K562 (cell line): ENCODE results near the gene LCA5L. TPM values are rescaled to one million over a fixed set of nuclear protein-coding genes. Genes with fewer than 3 reads are reported as not detected.

Source experiments
- ARID1B ChIP-seq: fragments of 450-650 bp; IDR thresholded peaks from 2 replicates; pipeline ENCODE4 v1.6.1; 2016; ENCODE audit warnings: antibody characterized with exemption, mild to moderate bottlenecking, inconsistent platforms
- CBX1 ChIP-seq: sonication (generic); IDR thresholded peaks from 2 replicates; pipeline ENCODE4 v1.6.1; 2016; ENCODE audit warnings: antibody characterized with exemption, low read depth, mild to moderate bottlenecking
- CREBBP ChIP-seq: IDR thresholded peaks from one replicate; pipeline ENCODE4 v1.6.1; 2012; ENCODE audit warnings: low read depth, mild to moderate bottlenecking, control low read depth, inconsistent platforms, low read length
- DACH1 ChIP-seq: fragments of 450-650 bp; IDR thresholded peaks from 2 replicates; pipeline ENCODE4 v1.6.1; 2018; ENCODE audit not compliant: partially characterized antibody
- EHMT2 ChIP-seq: fragments of 450-650 bp; IDR thresholded peaks from 2 replicates; pipeline ENCODE4 v1.6.1; 2018; ENCODE audit warnings: antibody characterized with exemption
- ETV5 ChIP-seq: sonication (generic); formaldehyde crosslinking; IDR thresholded peaks from 2 replicates; pipeline ENCODE4 v1.4.0; 2020; ENCODE audit warnings: low read depth, mild to moderate bottlenecking, missing genetic modification reagents
- ID3 ChIP-seq, 2 experiments: fragments of 250-450 bp in 1 of 2; fragments of 450-650 bp in 1 of 2; sonication (Bioruptor Pico) in 1 of 2; IDR thresholded peaks; 2 replicates each; pipeline versions ENCODE4 v1.6.1 to v1.8.0; 2016 to 2021; ENCODE audit warnings: mild to moderate bottlenecking in 2 of 2, moderate library complexity in 2 of 2, missing compliant biosample characterization in 1 of 2, missing genetic modification characterization in 1 of 2
- MIER1 ChIP-seq: fragments of 450-650 bp; IDR thresholded peaks from 2 replicates; pipeline ENCODE4 v1.6.1; 2016; ENCODE audit warnings: antibody characterized with exemption, mild to moderate bottlenecking, low read depth
- MITF ChIP-seq: IDR thresholded peaks from 2 replicates; pipeline ENCODE4 v1.6.1; 2014; ENCODE audit warnings: antibody characterized with exemption
- NR1H2 ChIP-seq: sonication (generic); formaldehyde crosslinking; IDR thresholded peaks from 2 replicates; pipeline ENCODE4 v1.4.0; 2020; ENCODE audit warnings: mild to moderate bottlenecking, missing genetic modification reagents
- NR2F6 ChIP-seq: fragments of 450-650 bp; formaldehyde crosslinking; IDR thresholded peaks from 2 replicates; pipeline ENCODE4 v1.4.0; 2020; ENCODE audit warnings: mild to moderate bottlenecking
- RHOXF2B ChIP-seq: fragments of 250-450 bp; sonication (Bioruptor Pico); conservative IDR thresholded peaks from 2 replicates; pipeline ENCODE4 v1.5.1; 2021
- SIN3B ChIP-seq: fragments of 450-650 bp; IDR thresholded peaks from 2 replicates; pipeline ENCODE4 v1.6.1; 2017; ENCODE audit warnings: low read depth, mild to moderate bottlenecking, moderate library complexity
- SRF ChIP-seq, 2 experiments: fragments of 250-450, 450-650 bp in 1 of 2; sonication (Bioruptor Pico) in 1 of 2; sonication (generic) in 1 of 2; formaldehyde crosslinking; IDR thresholded peaks; 2 replicates each; pipeline versions ENCODE4 v1.5.0 to v1.5.1; 2020 to 2022; ENCODE audit warnings: mild to moderate bottlenecking in 1 of 2, missing genetic modification reagents in 1 of 2
- ZHX1 ChIP-seq: fragments of 150-350 bp; conservative IDR thresholded peaks from 2 replicates; pipeline ENCODE4 v1.6.1; 2014; ENCODE audit warnings: low read length
- ZKSCAN1 ChIP-seq: fragments of 150-350 bp; IDR thresholded peaks from 2 replicates; pipeline ENCODE4 v1.6.1; 2016; ENCODE audit warnings: low read depth, low read length
- ZNF239 ChIP-seq: fragments of 250-450 bp; sonication (Bioruptor Pico); IDR thresholded peaks from 2 replicates; pipeline ENCODE4 v1.4.0; 2020; ENCODE audit warnings: mild to moderate bottlenecking
- ZNF253 ChIP-seq: fragments of 250-450 bp; sonication (Bioruptor Pico); conservative IDR thresholded peaks from 2 replicates; pipeline ENCODE4 v1.6.1; 2021; ENCODE audit warnings: mild to moderate bottlenecking
- ZNF431 ChIP-seq: sonication (generic); formaldehyde crosslinking; IDR thresholded peaks from 2 replicates; pipeline ENCODE4 v1.8.0; 2022; ENCODE audit warnings: mild to moderate bottlenecking, missing genetic modification reagents
- ZNF57 ChIP-seq: fragments of 450-650 bp; formaldehyde crosslinking; IDR thresholded peaks from 2 replicates; pipeline ENCODE4 v1.4.0; 2020; ENCODE audit warnings: mild to moderate bottlenecking, moderate library complexity
- polyA plus RNA-seq, 8 experiments: library from polyadenylated mRNA; depleted of rRNA in 4 of 8; stranded (reverse) in 5 of 8; unstranded in 3 of 8; fragments of >200 nt; fragmentation: Nextera tagmentation in 2 of 8; fragmentation: Illumina TruSeq in 1 of 8; extraction: Ambion mirVana in 2 of 8; extraction: Trizol in 1 of 8; gene quantifications; 2 replicates each; pipeline versions ENCODE4 v1.2.1 to v1.2.3, GENCODE V29; 2011 to 2014; ENCODE audit warnings: inconsistent platforms in 1 of 8, missing spikeins in 1 of 8
- total RNA-seq, 7 experiments: library from RNA; depleted of rRNA in 6 of 7; stranded (reverse); fragments of >200 nt in 6 of 7; fragmentation: Illumina TruSeq in 2 of 7; extraction: Trizol in 2 of 7; gene quantifications; 2 replicates each; pipeline versions ENCODE4 v1.2.1 to v1.2.3, GENCODE V29; 2011 to 2021; ENCODE audit warnings: low replicate concordance in 1 of 7
- TF ChIP-seq, protein P1 (sequence below): sonication (generic); formaldehyde crosslinking; IDR thresholded peaks from 2 replicates; pipeline ENCODE4 v1.8.1; 2022; ENCODE audit warnings: missing genetic modification reagents
- TF ChIP-seq, protein P2 (sequence below): fragments of 250-450 bp; sonication (Bioruptor Pico); IDR thresholded peaks from 2 replicates; pipeline ENCODE4 v1.8.0; 2021; ENCODE audit warnings: borderline replicate concordance, mild to moderate bottlenecking, moderate library complexity; ENCODE audit not compliant: poor library complexity, severe bottlenecking

LCA5L gene
- total and polyA plus RNA-seq, 9 of the 15 experiments (the other 6 are each of a cell fraction or from before 2014, with no cell fraction given) = 1.8 to 4.9 (median 3.8) TPM

DNA sequence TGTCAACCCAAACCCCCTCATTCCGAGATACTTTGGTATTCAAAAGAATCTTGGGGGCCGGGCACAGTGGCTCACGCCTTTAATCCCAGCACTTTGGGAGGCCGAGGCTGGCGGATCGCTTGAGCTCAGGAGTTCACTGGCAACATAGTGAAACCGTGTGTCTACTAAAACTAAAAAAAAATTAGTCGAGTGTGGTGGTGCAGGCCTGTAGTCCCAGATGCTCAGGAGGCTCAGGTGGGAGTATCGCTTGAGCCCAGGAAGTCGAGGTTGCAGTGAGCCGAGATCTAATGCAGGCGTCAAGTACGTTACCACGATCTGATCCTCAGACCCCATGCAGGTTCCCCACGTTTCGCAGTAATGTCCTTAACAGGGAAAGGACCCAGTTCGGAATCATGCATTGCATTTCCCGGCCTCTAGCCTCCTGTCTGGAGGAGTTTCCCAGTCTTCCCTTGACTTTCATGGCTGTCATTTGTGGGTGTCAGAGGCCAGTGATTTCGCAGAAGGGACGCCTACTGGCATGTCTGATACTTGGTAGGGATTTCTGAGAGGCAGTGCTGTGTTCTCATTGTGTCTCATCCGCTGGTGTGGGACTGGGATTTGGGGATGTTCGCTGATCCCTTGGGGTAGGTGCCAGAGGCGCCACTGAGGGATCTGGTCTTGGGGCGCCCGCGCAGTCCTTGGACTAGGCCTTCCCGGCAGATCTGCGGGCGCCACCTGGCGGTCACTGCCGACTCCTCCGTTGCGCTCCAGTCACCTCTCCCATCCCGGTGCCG, 57.4 kb downstream of the LCA5L start (continued):
- TF ChIP-seq, protein P1, sequence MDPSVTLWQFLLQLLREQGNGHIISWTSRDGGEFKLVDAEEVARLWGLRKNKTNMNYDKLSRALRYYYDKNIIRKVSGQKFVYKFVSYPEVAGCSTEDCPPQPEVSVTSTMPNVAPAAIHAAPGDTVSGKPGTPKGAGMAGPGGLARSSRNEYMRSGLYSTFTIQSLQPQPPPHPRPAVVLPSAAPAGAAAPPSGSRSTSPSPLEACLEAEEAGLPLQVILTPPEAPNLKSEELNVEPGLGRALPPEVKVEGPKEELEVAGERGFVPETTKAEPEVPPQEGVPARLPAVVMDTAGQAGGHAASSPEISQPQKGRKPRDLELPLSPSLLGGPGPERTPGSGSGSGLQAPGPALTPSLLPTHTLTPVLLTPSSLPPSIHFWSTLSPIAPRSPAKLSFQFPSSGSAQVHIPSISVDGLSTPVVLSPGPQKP = no peak
- TF ChIP-seq ARID1B (0 out of 2 replicates have a peak, but pooled peaks have one; percentile 43), ZNF57 (CRISPR knock-in tag) (no peak), CBX1 (peak; percentile 84; the same call in 1 of the 2 replicates), ID3 (CRISPR knock-in tag; IDR thresholded peaks at IDR 0.05) (no peak), ID3 (tag; IDR thresholded peaks at IDR 0.05) (peak; percentile 74), ZNF431 (CRISPR knock-in tag) (0 out of 2 replicates have a peak, but pooled peaks have one; percentile 31), MITF (0 out of 2 replicates have a peak, but pooled peaks have one; percentile 7), SRF (CRISPR knock-in tag; IDR thresholded peaks at IDR 0.05) (peak; percentile 43 to 63; a peak in 2 of 4 replicates), SIN3B (peak; percentile 31; the same call in 1 of the 2 replicates), ZNF253 (CRISPR knock-in tag) (no peak), EHMT2 (peak; percentile 22; the same call in 1 of the 2 replicates), NR2F6 (CRISPR knock-in tag) (no peak), DACH1 (no peak), ZKSCAN1 (peak; percentile 81), ETV5 (CRISPR knock-in tag) (peak; percentile 38; the same call in 1 of the 2 replicates), ZNF239 (CRISPR knock-in tag) (no peak), MIER1 (0 out of 2 replicates have a peak, but pooled peaks have one; percentile 19), CREBBP (no peak), ZHX1 (no peak), NR1H2 (CRISPR knock-in tag) (0 out of 2 replicates have a peak, but pooled peaks have one; percentile 27), RHOXF2B (CRISPR knock-in tag) (no peak)
- TF ChIP-seq, protein P2, sequence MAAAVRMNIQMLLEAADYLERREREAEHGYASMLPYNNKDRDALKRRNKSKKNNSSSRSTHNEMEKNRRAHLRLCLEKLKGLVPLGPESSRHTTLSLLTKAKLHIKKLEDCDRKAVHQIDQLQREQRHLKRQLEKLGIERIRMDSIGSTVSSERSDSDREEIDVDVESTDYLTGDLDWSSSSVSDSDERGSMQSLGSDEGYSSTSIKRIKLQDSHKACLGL (CRISPR knock-in tag) = no peak
